T-helper 1 cell (primary cell): ENCODE data around the gene ADGRL1.
A peak's percentile ranks its signal among the peaks of the same experiment; 100 is the strongest.

Experiments used
- DNase-seq, 5 donors: peaks; one replicate each; pipeline ENCODE4 v3.0.0-alpha.2; 2012 to 2020

Gene ADGRL1

GRCh38 chr19:14138576-14139265 is 67.2 kb downstream of the ADGRL1 start:
- no peak for DNase-seq

- DNase-seq: peak; percentile 95 to 100 (median 97)
Measured at GRCh38 chr19:14136509-14137281, 69.3 kb downstream of the ADGRL1 start, which contains the start of gene ASF1B. TSS of gene ASF1B (minus strand) at chr19:14136589. CDS start at chr19:14136456, 133 bp downstream.

- DNase-seq: no peak
Measured at GRCh38 chr19:14135985-14136508, 69.9 kb downstream of the ADGRL1 start.

GRCh38 chr19:14135355-14135754 is 70.6 kb downstream of the ADGRL1 start:
- no peak for DNase-seq

- DNase-seq: no peak
Measured at GRCh38 chr19:14127929-14128509, 78.0 kb downstream of the ADGRL1 start.

GRCh38 chr19:14127176-14127575 is 78.8 kb downstream of the ADGRL1 start:
- DNase-seq: no peak

GRCh38 chr19:14122924-14123323 is 83.0 kb downstream of the ADGRL1 start:
- no peak for DNase-seq

GRCh38 chr19:14120497-14120780 is 85.5 kb downstream of the ADGRL1 start:
- no peak for DNase-seq

GRCh38 chr19:14119644-14120496 is 86.1 kb downstream of the ADGRL1 start:
- no peak for DNase-seq

GRCh38 chr19:14119146-14119545 is 86.8 kb downstream of the ADGRL1 start:
- no peak for DNase-seq

- peak in 3 of 5 donors; percentile 26 to 39 (median 32) for DNase-seq
Measured at GRCh38 chr19:14118165-14119051, 87.6 kb downstream of the ADGRL1 start.

- DNase-seq: peak; percentile 96 to 99 (median 97)
Measured at GRCh38 chr19:14117668-14118164, 88.3 kb downstream of the ADGRL1 start, which contains the start of gene PRKACA. TSS of gene PRKACA (minus strand) at chr19:14117762. CDS start at chr19:14117547, 215 bp downstream.

- DNase-seq: peak in 2 of 5 donors; percentile 23
Measured at GRCh38 chr19:14116918-14117578, 88.9 kb downstream of the ADGRL1 start.

GRCh38 chr19:14116525-14116917 is 89.4 kb downstream of the ADGRL1 start:
- no peak for DNase-seq

GRCh38 chr19:14115756-14116155 is 90.2 kb downstream of the ADGRL1 start:
- no peak for DNase-seq

GRCh38 chr19:14114854-14115253 is 91.1 kb downstream of the ADGRL1 start:
- peak in 4 of 5 donors; percentile 26 to 42 (median 36) for DNase-seq

GRCh38 chr19:14114439-14114838 is 91.5 kb downstream of the ADGRL1 start:
- DNase-seq: no peak

GRCh38 chr19:14113762-14114414 is 92.1 kb downstream of the ADGRL1 start:
- peak in 3 of 5 donors; percentile 29 to 52 (median 38) for DNase-seq

GRCh38 chr19:14112809-14113385 is 93.1 kb downstream of the ADGRL1 start:
- no peak for DNase-seq
